HG03354 (cell line): ENCODE data around the gene KIRREL3.
"Not testable (repeated sequence)": the region's sequence is repeated elsewhere in the genome, so short reads cannot be mapped to it uniquely, and the experiment has no call there.

ENCODE experiments used
- ATAC-seq: cut with Tn5 transposase; IDR thresholded peaks from one replicate; pipeline ENCODE4 v1.9.1; 2021; ENCODE audit warnings: mild to moderate bottlenecking; ENCODE audit not compliant: unreplicated experiment, poor library complexity, severe bottlenecking

Gene KIRREL3

DNA sequence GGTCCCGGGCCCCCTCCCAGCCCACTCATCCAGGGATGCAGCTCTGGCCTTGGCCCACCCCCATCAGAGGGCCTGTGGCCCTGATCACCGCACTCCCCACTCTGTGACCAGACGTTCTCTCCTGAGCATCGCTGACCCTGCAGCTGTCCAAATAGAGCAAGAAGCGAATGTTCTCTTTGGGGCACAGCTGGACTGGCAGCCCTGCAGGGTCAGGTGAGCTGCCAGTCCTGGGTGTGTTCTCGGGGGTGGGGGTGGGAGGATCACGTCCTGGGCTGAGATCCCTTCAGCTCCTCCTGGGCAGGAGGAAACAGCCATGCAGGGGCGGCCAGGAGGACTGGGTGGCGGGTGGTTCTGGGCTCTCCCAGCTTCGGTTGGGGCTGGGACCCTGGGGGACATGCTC, 618.6 kb downstream of the KIRREL3 start:
- ATAC-seq: not testable (repeated sequence)

DNA sequence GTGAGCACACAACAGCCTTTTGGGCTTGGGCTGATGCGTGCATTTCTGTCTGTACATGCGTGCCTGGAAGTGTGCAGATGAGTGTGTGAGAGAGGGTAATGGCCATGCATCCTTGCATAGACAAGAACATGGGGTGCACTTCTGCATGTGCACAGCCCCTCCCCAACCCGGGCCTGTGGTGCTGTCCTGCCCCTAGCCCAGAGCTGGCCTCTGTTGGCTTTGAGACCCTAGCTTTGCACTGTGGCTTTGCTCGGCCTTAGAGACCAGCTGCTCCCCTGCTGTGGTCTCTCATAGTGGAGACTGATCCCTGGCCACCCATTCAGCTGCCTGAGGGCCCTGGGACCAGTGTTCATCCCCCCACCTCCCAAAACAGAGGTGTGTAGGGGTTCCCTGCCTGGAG, 619.7 kb downstream of the KIRREL3 start:
- no peak for ATAC-seq

DNA sequence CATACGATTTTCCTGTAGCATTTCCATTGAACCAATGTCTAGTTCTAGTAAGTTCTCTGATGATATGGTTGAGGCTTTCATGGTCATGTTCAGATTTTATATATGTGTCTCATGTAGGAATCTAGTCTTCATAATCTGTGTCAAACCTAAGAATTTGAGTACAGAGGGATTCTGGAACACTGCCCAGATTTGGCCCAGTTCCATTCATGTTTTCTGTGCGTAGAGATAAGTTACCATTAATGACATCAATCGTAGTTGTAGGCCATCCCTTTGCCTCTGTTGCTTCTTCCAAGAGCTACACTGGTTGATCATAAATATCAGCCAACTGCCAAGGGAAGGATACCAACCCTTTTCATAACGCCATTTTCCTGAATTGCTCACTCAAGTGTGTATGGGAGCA, 621.8 kb downstream of the KIRREL3 start:
- ATAC-seq: no peak

DNA sequence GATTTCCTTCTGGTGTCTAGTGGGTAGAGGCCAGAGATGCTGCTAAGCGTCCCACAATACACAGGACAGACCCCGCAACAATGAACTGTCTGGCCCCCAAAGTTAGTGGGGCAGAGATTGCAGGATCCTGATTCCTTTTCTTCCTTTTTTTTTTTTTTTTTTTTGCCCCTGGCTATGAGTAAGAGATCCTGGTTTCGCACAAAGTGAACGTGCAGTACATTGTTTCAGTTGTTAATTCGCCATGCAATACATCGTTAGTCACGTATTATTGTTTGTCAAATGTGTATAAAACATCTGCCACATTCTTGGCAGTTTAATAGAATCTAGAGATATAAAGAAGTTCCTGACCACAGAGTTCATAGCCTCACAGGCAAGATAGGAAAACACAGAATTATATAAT, 624.8 kb downstream of the KIRREL3 start:
- no peak for ATAC-seq

DNA sequence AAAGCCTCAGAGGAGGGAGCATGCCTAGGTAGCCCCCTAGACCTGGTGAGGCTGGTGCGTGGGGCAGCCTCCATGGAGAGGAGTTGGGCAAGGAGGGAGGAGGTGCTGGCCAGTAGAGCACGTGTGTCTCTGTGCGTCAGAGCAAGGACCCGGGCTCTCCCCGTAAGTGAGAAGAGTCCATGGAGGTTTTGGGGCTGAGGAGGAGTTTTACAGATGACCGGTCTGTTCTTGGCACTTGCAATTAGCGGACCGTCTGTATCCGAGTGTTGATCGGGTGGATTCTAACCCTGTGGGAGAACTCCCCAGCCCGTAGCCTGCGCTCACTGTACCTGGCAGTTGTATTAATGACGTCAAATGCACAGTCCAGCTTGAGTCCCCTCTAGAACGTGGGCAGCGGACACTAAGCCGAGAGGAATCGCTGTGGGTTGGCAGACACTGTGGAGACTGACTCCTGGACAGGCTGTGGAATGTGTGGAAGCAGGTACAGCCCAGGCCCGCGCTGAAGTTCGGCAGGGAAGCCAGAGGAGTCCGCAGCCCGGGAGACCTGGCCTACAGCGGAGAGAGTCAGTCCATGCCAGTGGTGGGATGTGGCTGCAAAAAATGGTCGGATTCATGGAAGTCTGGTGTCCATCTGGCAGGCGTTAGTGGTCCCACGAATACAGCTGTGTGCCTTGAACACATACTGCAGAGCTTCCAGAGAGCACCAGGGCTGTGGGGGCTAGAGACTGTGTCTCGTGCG, 625.8 kb downstream of the KIRREL3 start:
- ATAC-seq: not testable (repeated sequence)

DNA sequence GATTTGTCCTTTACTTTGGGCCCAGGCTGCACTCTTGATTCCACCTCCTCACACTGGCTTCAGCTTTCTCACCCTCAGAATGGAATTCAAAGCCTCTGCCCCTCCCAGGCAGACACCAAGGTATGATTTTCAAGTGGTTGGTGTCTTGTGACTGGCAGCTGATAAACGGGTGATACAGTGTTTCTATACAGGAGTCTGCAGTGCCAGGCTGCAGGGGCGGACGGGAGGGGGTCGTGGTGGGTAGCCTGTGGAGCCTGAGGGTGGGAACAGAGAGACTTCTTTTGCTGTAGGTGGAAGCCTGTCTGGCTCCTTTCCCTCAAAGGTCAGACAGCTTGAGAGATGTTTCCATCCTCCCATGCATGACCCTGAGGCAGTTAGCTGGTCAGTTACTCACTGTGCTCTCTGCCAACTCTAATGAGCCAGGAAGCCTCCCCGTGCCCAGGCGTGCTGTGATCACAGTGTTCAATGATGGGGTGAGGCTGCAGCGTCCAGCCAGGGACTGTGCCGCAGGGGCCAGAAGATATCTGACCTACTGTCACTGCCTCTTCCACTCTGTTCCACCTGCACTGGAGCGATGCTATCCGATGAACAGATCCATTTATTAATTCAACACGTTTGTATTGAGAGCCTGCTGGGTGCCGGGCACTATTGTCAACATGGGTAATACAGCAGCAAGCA, 627.0 kb downstream of the KIRREL3 start:
- ATAC-seq: not testable (repeated sequence)
